Measurements from ENCODE around the gene GFI1B.

GRCh38 chr9:132939169-132939568 is 39.3 kb upstream of the GFI1B start:
- TF ChIP-seq POLR2A (IDR thresholded peaks at IDR 0.05), result no peak
- TF ChIP-seq CTCF (IDR thresholded peaks at IDR 0.05), result no peak

All from adrenal gland (tissue), 5 donors.